Measurements from ENCODE around the gene VMO1. TPM values are rescaled to one million over a fixed set of nuclear protein-coding genes. Genes with fewer than 3 reads are reported as not detected.

VMO1 gene
- total and polyA plus RNA-seq, 9 donors: 0.69 to 3.5 (median 1.3) TPM; not detected in 1

- no peak for DNase-seq
- H3K9me3 ChIP-seq: no peaks in the 10 kb centered on the region
- H3K4me1 ChIP-seq (ENCODE audit: insufficient read depth): peaks cover 3% of the 10 kb centered on the region
- no peak overlapping the region for H3K27ac ChIP-seq
- no peaks in the 10 kb centered on the region for H3K36me3 ChIP-seq
- intact Hi-C loops (cut with DNase I): loop anchor here in 2 of 4 donors (10.0 kb wide), 2 partner anchors 46 to 274 kb away; partner anchors contain the start of genes CXCL16 (in 1 of the 2), MED11 (in 1 of the 2) and ZMYND15 (in 1 of the 2)
- no peak for TF ChIP-seq CTCF (IDR thresholded peaks at IDR 0.05)
- TF ChIP-seq POLR2A (IDR thresholded peaks at IDR 0.05): no peak
- TF ChIP-seq EP300 (IDR thresholded peaks at IDR 0.05): no peak
- no peaks in the 10 kb centered on the region for H3K27me3 ChIP-seq
- no peak overlapping the region for H3K4me3 ChIP-seq
- 72 to 86% (median 74%) methylated on average over 11 of the region's 11 CpGs for WGBS, 3 donors
Observed at GRCh38 chr17:4780325-4780955, 5.7 kb downstream of the VMO1 start.

- TF ChIP-seq CTCF (IDR thresholded peaks at IDR 0.05) (no peak), POLR2A (IDR thresholded peaks at IDR 0.05) (no peak), EP300 (IDR thresholded peaks at IDR 0.05) (no peak)
Observed at GRCh38 chr17:4777969-4778760, 8.0 kb downstream of the VMO1 start.

GRCh38 chr17:4772235-4772613, 13.9 kb downstream of the VMO1 start:
- TF ChIP-seq EP300 (IDR thresholded peaks at IDR 0.05) (no peak), POLR2A (IDR thresholded peaks at IDR 0.05) (no peak), CTCF (IDR thresholded peaks at IDR 0.05) (no peak)
- WGBS, 3 donors: 54 to 73% (median 55%) methylated on average over 10 of the region's 10 CpGs

More at GRCh38 chr17:4777969-4778760, 8.0 kb downstream of the VMO1 start:
- Histone ChIP-seq H3K36me3 (no peaks in the 10 kb centered on the region), H3K4me3 (no peak overlapping the region), H3K9me3 (no peaks in the 10 kb centered on the region), H3K27me3 (no peaks in the 10 kb centered on the region), H3K4me1 (ENCODE audit: insufficient read depth) (no peaks in the 10 kb centered on the region), H3K27ac (no peak overlapping the region)
- 54 to 63% (median 57%) methylated on average over 9 of the region's 9 CpGs for WGBS, 3 donors
- DNase-seq: no peak
- intact Hi-C loops (cut with DNase I): no loop called here

GRCh38 chr17:4771519-4772234, 14.5 kb downstream of the VMO1 start, which contains the start of gene TM4SF5:
Gene TM4SF5 (plus strand): TSS chr17:4771886. CDS start chr17:4771923, 37 bp downstream.
- no peak for DNase-seq
- Histone ChIP-seq H3K27me3 (no peaks in the 10 kb centered on the region), H3K4me1 (ENCODE audit: insufficient read depth) (no peaks in the 10 kb centered on the region), H3K27ac (no peak within 1 kb of the TSS), H3K36me3 (no peaks in the 10 kb centered on the region), H3K4me3 (no peak within 1 kb of the TSS), H3K9me3 (no peaks in the 10 kb centered on the region)
- intact Hi-C loops (cut with DNase I): no loop called here
- TF ChIP-seq EP300 (IDR thresholded peaks at IDR 0.05) (no peak), POLR2A (IDR thresholded peaks at IDR 0.05) (no peak), CTCF (IDR thresholded peaks at IDR 0.05) (no peak)
- 56 to 68% (median 58%) methylated on average over 13 of the region's 13 CpGs for WGBS, 3 donors

More at GRCh38 chr17:4772235-4772613, 13.9 kb downstream of the VMO1 start:
- H3K4me1 ChIP-seq (ENCODE audit: insufficient read depth): no peaks in the 10 kb centered on the region
- no peaks in the 10 kb centered on the region for H3K36me3 ChIP-seq
- no peaks in the 10 kb centered on the region for H3K9me3 ChIP-seq
- H3K4me3 ChIP-seq: no peak overlapping the region
- intact Hi-C loops (cut with DNase I): no loop called here
- no peak overlapping the region for H3K27ac ChIP-seq
- no peak for DNase-seq
- no peaks in the 10 kb centered on the region for H3K27me3 ChIP-seq

Measured in ovary (tissue), 9 donors.